ENCODE data around the gene NAV2. TPM values are rescaled to one million over a fixed set of nuclear protein-coding genes. Genes with fewer than 3 reads are reported as not detected.

Gene NAV2
- total and polyA plus RNA-seq, 2 donors from 2014 or later = 5.9 to 37.7 TPM

GRCh38 chr11:19940831-19941230, 228.2 kb downstream of the NAV2 start:
- Histone ChIP-seq H3K27me3 (ENCODE audit: control insufficient read depth, insufficient read depth, low read length) (no peaks in the 10 kb centered on the region), H3K36me3 (ENCODE audit: control insufficient read depth in 2 of 3, insufficient read depth in 3 of 3, low read length in 3 of 3) (no peaks in the 10 kb centered on the region), H3K9ac (ENCODE audit: low read length in 3 of 3) (no peak overlapping the region), H3K27ac (ENCODE audit: low read depth in 2 of 2, low read length in 2 of 2) (no peak overlapping the region), H3K4me3 (ENCODE audit: low read length in 3 of 3) (no peak overlapping the region), H3K9me3 (ENCODE audit: control insufficient read depth in 2 of 3, insufficient read depth in 1 of 3, low read length in 3 of 3) (no peaks in the 10 kb centered on the region), H3K4me1 (ENCODE audit: control insufficient read depth in 2 of 3, insufficient read depth in 2 of 3, low read depth in 1 of 3, low read length in 3 of 3) (peaks cover 0 to 2% (median 0%) of the 10 kb centered on the region in 3 donors)
- DNase-seq (no peak), FAIRE-seq (no peak)
- TF ChIP-seq CTCF (IDR thresholded peaks at IDR 0.05; ENCODE audit: borderline replicate concordance, extremely low read depth, insufficient read depth) = no peak
- intact Hi-C loops (cut with DNase I) = loop anchor here (10.0 kb wide), 1 partner anchor 194 kb away; no protein-coding TSS in a partner anchor

- Histone ChIP-seq H3K36me3 (ENCODE audit: control insufficient read depth in 2 of 3, insufficient read depth in 3 of 3, low read length in 3 of 3) (peaks cover 0 to 2% (median 0%) of the 10 kb centered on the region in 3 donors), H3K27me3 (ENCODE audit: control insufficient read depth, insufficient read depth, low read length) (no peaks in the 10 kb centered on the region), H3K9ac (ENCODE audit: low read length in 3 of 3) (no peak overlapping the region), H3K4me3 (ENCODE audit: low read length in 3 of 3) (no peak overlapping the region), H3K9me3 (ENCODE audit: control insufficient read depth in 2 of 3, insufficient read depth in 1 of 3, low read length in 3 of 3) (no peaks in the 10 kb centered on the region), H3K4me1 (ENCODE audit: control insufficient read depth in 2 of 3, insufficient read depth in 2 of 3, low read depth in 1 of 3, low read length in 3 of 3) (peaks cover 0 to 3% (median 0%) of the 10 kb centered on the region in 3 donors), H3K27ac (ENCODE audit: low read depth in 2 of 2, low read length in 2 of 2) (no peak overlapping the region)
- DNase-seq = no peak
- intact Hi-C loops (cut with DNase I) = loop anchor here (10.0 kb wide), 1 partner anchor 188 kb away; no protein-coding TSS in a partner anchor
- no peak for TF ChIP-seq CTCF (IDR thresholded peaks at IDR 0.05; ENCODE audit: borderline replicate concordance, extremely low read depth, insufficient read depth)
- no peak for FAIRE-seq
Measured at GRCh38 chr11:19946681-19947080, 234.0 kb downstream of the NAV2 start.

DNA sequence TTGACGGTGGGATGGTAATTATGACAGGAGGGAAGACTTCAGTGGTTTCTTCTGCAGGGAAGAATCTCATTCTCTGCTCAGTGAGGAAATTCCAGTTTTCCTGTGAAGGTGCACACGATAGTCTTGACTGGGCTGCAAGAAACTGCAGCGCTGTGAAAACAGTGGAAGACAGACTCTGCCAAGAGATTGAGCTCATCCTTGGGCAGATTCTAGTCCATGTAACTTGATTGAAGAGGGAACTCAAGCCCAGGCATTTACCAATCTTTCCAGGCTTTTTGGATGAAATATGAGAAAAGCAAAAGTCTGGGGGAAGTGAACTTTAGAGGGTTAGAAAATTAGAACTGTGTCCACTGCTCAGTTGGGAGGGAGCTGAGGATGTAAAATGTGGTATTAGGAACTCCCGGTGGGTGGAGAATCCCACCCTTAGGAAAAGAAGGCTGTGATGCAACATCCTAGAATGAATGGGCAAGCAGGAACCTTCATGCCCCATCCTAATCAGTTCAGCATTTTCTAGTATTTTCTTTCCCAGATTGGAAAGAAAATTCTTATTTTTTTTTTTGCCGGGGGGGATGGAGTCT, 235.0 kb downstream of the NAV2 start:
- Histone ChIP-seq H3K9me3 (ENCODE audit: control insufficient read depth in 2 of 3, insufficient read depth in 1 of 3, low read length in 3 of 3) (no peaks in the 10 kb centered on the region), H3K27me3 (ENCODE audit: control insufficient read depth, insufficient read depth, low read length) (no peaks in the 10 kb centered on the region), H3K4me1 (ENCODE audit: control insufficient read depth in 2 of 3, insufficient read depth in 2 of 3, low read depth in 1 of 3, low read length in 3 of 3) (peaks cover 0 to 3% (median 1%) of the 10 kb centered on the region in 3 donors), H3K36me3 (ENCODE audit: control insufficient read depth in 2 of 3, insufficient read depth in 3 of 3, low read length in 3 of 3) (peaks cover 0 to 2% (median 0%) of the 10 kb centered on the region in 3 donors), H3K27ac (ENCODE audit: low read depth in 2 of 2, low read length in 2 of 2) (no peak overlapping the region), H3K9ac (ENCODE audit: low read length in 3 of 3) (no peak overlapping the region), H3K4me3 (ENCODE audit: low read length in 3 of 3) (no peak overlapping the region)
- FAIRE-seq (no peak), DNase-seq (no peak)
- intact Hi-C loops (cut with DNase I) = loop anchor here (10.0 kb wide), 1 partner anchor 187 kb away; no protein-coding TSS in a partner anchor
- no peak for TF ChIP-seq CTCF (IDR thresholded peaks at IDR 0.05; ENCODE audit: borderline replicate concordance, extremely low read depth, insufficient read depth)

Data from kidney (tissue), 14 donors.